SK-N-SH (cell line): ENCODE measurements around the gene AKAP6. TPM values are rescaled to one million over a fixed set of nuclear protein-coding genes. Genes with fewer than 3 reads are reported as not detected.

ENCODE experiments used
- CTCF ChIA-PET: fragments of 300-600, 350-600 bp; formaldehyde crosslinking; extraction: SDS; loops from one replicate; lab custom pipeline; 2021; lab: Yijun Ruan, JAX
- POLR2A ChIA-PET: fragments of 350-600 bp; sonication (Branson Sonifier 250); formaldehyde crosslinking; extraction: SDS; loops from one replicate; lab custom pipeline; 2020; ENCODE audit warnings: antibody characterized with exemption, inconsistent platforms; lab: Yijun Ruan, JAX
- DNase-seq: peaks from one replicate; pipeline ENCODE4 v3.0.0; 2012
- H2AFZ ChIP-seq: fragments of 200-600 bp; sonication (generic); 2 replicates; pipeline ENCODE4 v1.8.1; 2016; ENCODE audit warnings: antibody characterized with exemption, mild to moderate bottlenecking, low read depth
- H3F3A ChIP-seq: fragments of 200-600 bp; sonication (generic); replicated peaks from 2 replicates; pipeline ENCODE3; 2016; ENCODE audit warnings: antibody characterized with exemption, mild to moderate bottlenecking; ENCODE audit not compliant: insufficient read depth
- H3K27ac ChIP-seq, 2 experiments: fragments of 200-500 bp in 1 of 2; fragments of 200-600 bp in 1 of 2; sonication (Bioruptor generic) in 1 of 2; sonication (generic), shearing (Covaris generic) in 1 of 2; 2 replicates each; pipeline versions ENCODE4 v1.5.1 to v1.6.1; 2014 to 2016; ENCODE audit warnings: low read depth in 2 of 2, inconsistent platforms in 1 of 2, low read length in 1 of 2, mild to moderate bottlenecking in 1 of 2, mixed read lengths in 1 of 2
- H3K27me3 ChIP-seq: fragments of 200-600 bp; sonication (generic), shearing (Covaris generic); 2 replicates; pipeline ENCODE4 v1.6.1; 2016; ENCODE audit warnings: mixed run types; ENCODE audit not compliant: insufficient read depth
- H3K36me3 ChIP-seq, 2 experiments: fragments of 200-500 bp in 1 of 2; fragments of 200-600 bp in 1 of 2; sonication (Bioruptor generic) in 1 of 2; sonication (generic) in 1 of 2; replicated peaks in 1 of 2; 2 replicates each; pipeline versions ENCODE3 to v1.5.1; 2014 to 2016; ENCODE audit warnings: low read length in 1 of 2, mild to moderate bottlenecking in 1 of 2; ENCODE audit not compliant: insufficient read depth in 2 of 2, control insufficient read depth in 1 of 2
- H3K4me1 ChIP-seq, 2 experiments: fragments of 200-500 bp in 1 of 2; fragments of 200-600 bp in 1 of 2; sonication (Bioruptor generic) in 1 of 2; sonication (generic), shearing (Covaris generic) in 1 of 2; 2 replicates each; pipeline versions ENCODE4 v1.5.1 to v1.6.1; 2014 to 2016; ENCODE audit warnings: low read depth in 1 of 2, low read length in 1 of 2, mixed run types in 1 of 2; ENCODE audit not compliant: insufficient read depth in 2 of 2, control insufficient read depth in 1 of 2
- H3K4me2 ChIP-seq: fragments of 200-600 bp; sonication (generic), shearing (Covaris generic); 2 replicates; pipeline ENCODE4 v1.6.1; 2017; ENCODE audit warnings: mixed run types
- H3K4me3 ChIP-seq, 2 experiments: fragments of 200-500 bp in 1 of 2; fragments of 200-600 bp in 1 of 2; sonication (Bioruptor generic) in 1 of 2; sonication (generic), shearing (Covaris generic) in 1 of 2; 2 replicates each; pipeline versions ENCODE4 v1.5.1 to v1.8.1; 2014 to 2016; ENCODE audit warnings: low read depth in 2 of 2, inconsistent platforms in 1 of 2, low read length in 1 of 2, mild to moderate bottlenecking in 1 of 2, mixed read lengths in 1 of 2, moderate library complexity in 1 of 2
- H3K79me2 ChIP-seq: fragments of 200-600 bp; sonication (generic); 2 replicates; pipeline ENCODE4 v1.8.1; 2017; ENCODE audit warnings: mild to moderate bottlenecking; ENCODE audit not compliant: insufficient read depth
- H3K9ac ChIP-seq: fragments of 200-600 bp; sonication (generic); 2 replicates; pipeline ENCODE4 v1.6.1; 2017; ENCODE audit warnings: mixed run types
- H3K9me2 ChIP-seq: fragments of 200-600 bp; sonication (generic); 2 replicates; pipeline ENCODE4 v1.6.1; 2017; ENCODE audit warnings: mixed run types
- H3K9me3 ChIP-seq: fragments of 200-600 bp; sonication (generic); 2 replicates; pipeline ENCODE4 v1.6.1; 2017; ENCODE audit warnings: mixed run types, mild to moderate bottlenecking, moderate library complexity
- H4K20me1 ChIP-seq: fragments of 200-600 bp; sonication (generic); 2 replicates; pipeline ENCODE4 v1.6.1; 2017; ENCODE audit warnings: mild to moderate bottlenecking, mixed run types; ENCODE audit not compliant: insufficient read depth
- FOSL2 ChIP-seq: IDR thresholded peaks from 2 replicates; pipeline ENCODE4 v1.4.0; 2012; ENCODE audit warnings: low read depth, mild to moderate bottlenecking, moderate library complexity, borderline replicate concordance
- FOXM1 ChIP-seq: IDR thresholded peaks from 2 replicates; pipeline ENCODE4 v1.4.0; 2012; ENCODE audit warnings: low read depth, mild to moderate bottlenecking
- MEF2A ChIP-seq: IDR thresholded peaks from 2 replicates; pipeline ENCODE4 v1.4.0; 2012; ENCODE audit warnings: low read depth, borderline replicate concordance
- NRF1 ChIP-seq: IDR thresholded peaks from 2 replicates; pipeline ENCODE4 v1.6.1; 2012; ENCODE audit warnings: low read depth, mild to moderate bottlenecking, low read length
- RCOR1 ChIP-seq: fragments of 150-350 bp; IDR thresholded peaks from 2 replicates; pipeline ENCODE4 v1.6.1; 2017; ENCODE audit warnings: antibody characterized with exemption, low read length
- YY1 ChIP-seq: IDR thresholded peaks from 2 replicates; pipeline ENCODE4 v1.4.0; 2012; ENCODE audit warnings: low read depth, mild to moderate bottlenecking
- polyA plus RNA-seq, 3 experiments: library from polyadenylated mRNA; depleted of rRNA; stranded (reverse); fragments of >200 nt; gene quantifications; 2 replicates each; pipeline ENCODE4 v1.2.3, GENCODE V29; 2012
- TF ChIP-seq, protein P1 (sequence below): IDR thresholded peaks from 2 replicates; pipeline ENCODE4 v1.6.1; 2012; ENCODE audit warnings: mild to moderate bottlenecking, low read depth, low read length, moderate library complexity
- TF ChIP-seq, protein P2 (sequence below): IDR thresholded peaks from 2 replicates; pipeline ENCODE4 v1.4.0; 2012; ENCODE audit warnings: low read depth, borderline replicate concordance
- TF ChIP-seq, protein P3 (sequence below): fragments of 200-600 bp; sonication (generic); IDR thresholded peaks from 2 replicates; pipeline ENCODE4 v1.6.1; 2017; ENCODE audit warnings: antibody characterized with exemption, mild to moderate bottlenecking, moderate library complexity

The AKAP6 gene
- polyA plus RNA-seq, 1 of the 3 experiments (the other 2 are of a cell fraction) = 1.7 TPM

DNA sequence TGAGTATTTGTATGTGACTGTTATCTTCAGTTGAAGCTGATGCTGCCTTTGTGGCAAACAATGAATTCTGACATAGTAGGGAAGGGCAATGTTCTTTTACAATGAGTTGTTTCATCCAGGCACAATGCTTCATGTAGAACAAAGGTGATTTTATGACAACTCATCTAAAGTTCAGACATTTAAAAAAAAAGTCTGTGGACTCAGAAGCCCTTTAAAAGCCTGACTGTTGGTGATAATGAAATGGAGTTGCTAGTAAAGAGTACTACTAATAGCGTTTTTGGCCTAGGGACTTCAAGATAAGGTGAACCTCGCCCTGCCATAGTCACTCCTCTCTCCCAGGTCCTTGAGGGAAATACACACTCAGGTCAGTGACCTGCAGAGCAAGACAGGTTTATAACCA, 105.1 kb downstream of the AKAP6 start (continued):
- TF ChIP-seq, protein P1, sequence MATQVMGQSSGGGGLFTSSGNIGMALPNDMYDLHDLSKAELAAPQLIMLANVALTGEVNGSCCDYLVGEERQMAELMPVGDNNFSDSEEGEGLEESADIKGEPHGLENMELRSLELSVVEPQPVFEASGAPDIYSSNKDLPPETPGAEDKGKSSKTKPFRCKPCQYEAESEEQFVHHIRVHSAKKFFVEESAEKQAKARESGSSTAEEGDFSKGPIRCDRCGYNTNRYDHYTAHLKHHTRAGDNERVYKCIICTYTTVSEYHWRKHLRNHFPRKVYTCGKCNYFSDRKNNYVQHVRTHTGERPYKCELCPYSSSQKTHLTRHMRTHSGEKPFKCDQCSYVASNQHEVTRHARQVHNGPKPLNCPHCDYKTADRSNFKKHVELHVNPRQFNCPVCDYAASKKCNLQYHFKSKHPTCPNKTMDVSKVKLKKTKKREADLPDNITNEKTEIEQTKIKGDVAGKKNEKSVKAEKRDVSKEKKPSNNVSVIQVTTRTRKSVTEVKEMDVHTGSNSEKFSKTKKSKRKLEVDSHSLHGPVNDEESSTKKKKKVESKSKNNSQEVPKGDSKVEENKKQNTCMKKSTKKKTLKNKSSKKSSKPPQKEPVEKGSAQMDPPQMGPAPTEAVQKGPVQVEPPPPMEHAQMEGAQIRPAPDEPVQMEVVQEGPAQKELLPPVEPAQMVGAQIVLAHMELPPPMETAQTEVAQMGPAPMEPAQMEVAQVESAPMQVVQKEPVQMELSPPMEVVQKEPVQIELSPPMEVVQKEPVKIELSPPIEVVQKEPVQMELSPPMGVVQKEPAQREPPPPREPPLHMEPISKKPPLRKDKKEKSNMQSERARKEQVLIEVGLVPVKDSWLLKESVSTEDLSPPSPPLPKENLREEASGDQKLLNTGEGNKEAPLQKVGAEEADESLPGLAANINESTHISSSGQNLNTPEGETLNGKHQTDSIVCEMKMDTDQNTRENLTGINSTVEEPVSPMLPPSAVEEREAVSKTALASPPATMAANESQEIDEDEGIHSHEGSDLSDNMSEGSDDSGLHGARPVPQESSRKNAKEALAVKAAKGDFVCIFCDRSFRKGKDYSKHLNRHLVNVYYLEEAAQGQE = no peak
- TF ChIP-seq, protein P2, sequence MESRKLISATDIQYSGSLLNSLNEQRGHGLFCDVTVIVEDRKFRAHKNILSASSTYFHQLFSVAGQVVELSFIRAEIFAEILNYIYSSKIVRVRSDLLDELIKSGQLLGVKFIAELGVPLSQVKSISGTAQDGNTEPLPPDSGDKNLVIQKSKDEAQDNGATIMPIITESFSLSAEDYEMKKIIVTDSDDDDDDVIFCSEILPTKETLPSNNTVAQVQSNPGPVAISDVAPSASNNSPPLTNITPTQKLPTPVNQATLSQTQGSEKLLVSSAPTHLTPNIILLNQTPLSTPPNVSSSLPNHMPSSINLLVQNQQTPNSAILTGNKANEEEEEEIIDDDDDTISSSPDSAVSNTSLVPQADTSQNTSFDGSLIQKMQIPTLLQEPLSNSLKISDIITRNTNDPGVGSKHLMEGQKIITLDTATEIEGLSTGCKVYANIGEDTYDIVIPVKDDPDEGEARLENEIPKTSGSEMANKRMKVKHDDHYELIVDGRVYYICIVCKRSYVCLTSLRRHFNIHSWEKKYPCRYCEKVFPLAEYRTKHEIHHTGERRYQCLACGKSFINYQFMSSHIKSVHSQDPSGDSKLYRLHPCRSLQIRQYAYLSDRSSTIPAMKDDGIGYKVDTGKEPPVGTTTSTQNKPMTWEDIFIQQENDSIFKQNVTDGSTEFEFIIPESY = no peak
- no peak for TF ChIP-seq FOSL2

DNA sequence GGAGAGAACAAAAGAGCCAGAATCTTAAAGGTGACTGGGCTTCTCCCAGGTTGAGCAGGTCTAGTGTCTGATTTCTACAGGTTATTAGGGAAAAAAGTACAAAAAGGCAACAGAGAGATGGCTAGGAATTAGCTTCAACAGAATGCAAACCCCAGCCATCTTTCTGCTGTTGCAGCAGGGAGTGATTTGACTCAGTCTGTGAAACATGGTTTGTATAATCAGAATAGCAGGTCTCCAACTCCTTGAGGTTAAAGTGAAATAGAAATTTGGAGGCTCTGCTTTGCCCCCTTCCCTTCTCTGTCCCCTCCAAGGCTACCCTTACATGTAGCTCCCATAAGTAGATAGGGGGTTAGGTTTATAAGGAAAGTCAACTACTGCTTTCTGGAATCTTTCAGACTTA, 105.8 kb downstream of the AKAP6 start:
- Histone ChIP-seq H3K4me2 (no peak overlapping the region), H3F3A (peaks cover 6% of the 10 kb centered on the region), H3K4me1 (peaks cover 4 to 22% of the 10 kb centered on the region in 2 experiments; a peak in 3 of 4 replicates), H3K36me3 (peaks cover 0 to 2% of the 10 kb centered on the region in 2 experiments), H2AFZ (no peak overlapping the region), H3K79me2 (no peaks in the 10 kb centered on the region), H3K9ac (no peak overlapping the region), H3K27me3 (no peaks in the 10 kb centered on the region), H3K27ac (peak overlapping the region in 1 of 2 experiments; percentile 48; a peak in 2 of 4 replicates), H3K9me3 (no peaks in the 10 kb centered on the region), H4K20me1 (no peaks in the 10 kb centered on the region), H3K4me3 (no peak overlapping the region), H3K9me2 (no peaks in the 10 kb centered on the region)
- ChIA-PET POLR2A (no interaction called here), CTCF (no interaction called here)
- no peak for TF ChIP-seq NRF1
- TF ChIP-seq, protein P2 = no peak
- TF ChIP-seq, protein P3, sequence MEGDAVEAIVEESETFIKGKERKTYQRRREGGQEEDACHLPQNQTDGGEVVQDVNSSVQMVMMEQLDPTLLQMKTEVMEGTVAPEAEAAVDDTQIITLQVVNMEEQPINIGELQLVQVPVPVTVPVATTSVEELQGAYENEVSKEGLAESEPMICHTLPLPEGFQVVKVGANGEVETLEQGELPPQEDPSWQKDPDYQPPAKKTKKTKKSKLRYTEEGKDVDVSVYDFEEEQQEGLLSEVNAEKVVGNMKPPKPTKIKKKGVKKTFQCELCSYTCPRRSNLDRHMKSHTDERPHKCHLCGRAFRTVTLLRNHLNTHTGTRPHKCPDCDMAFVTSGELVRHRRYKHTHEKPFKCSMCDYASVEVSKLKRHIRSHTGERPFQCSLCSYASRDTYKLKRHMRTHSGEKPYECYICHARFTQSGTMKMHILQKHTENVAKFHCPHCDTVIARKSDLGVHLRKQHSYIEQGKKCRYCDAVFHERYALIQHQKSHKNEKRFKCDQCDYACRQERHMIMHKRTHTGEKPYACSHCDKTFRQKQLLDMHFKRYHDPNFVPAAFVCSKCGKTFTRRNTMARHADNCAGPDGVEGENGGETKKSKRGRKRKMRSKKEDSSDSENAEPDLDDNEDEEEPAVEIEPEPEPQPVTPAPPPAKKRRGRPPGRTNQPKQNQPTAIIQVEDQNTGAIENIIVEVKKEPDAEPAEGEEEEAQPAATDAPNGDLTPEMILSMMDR = no peak
- TF ChIP-seq RCOR1 = no peak
- no peak for TF ChIP-seq FOXM1
- TF ChIP-seq MEF2A = no peak
- no peak for TF ChIP-seq YY1
- no peak for DNase-seq
